T-helper 9 cell (primary cell): ENCODE measurements around the gene SCP2.

Source experiments
- DNase-seq: peaks from one replicate; pipeline ENCODE4 v3.0.0-alpha.2; 2020

Gene SCP2

DNA sequence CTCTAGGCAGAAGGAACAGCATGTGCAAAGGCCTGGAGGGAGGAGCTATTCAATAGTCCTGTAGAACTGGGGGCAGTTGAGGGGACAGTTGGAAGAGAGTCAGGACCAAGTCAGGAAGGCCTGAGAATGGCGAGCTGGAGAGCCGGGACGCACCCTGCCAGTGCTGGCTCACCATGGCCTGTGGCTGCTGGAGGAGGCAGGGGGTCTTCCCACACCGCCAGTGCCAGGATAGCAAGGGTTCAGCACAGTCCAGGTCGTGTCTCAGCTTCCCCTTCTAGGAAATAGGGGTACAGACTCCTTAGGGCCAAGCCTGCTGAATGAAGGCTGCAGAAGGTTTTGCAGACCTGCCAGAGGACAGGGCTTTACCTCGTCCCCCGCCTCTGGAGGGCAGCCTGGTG lies 142.2 kb downstream of the SCP2 start:
- DNase-seq = no peak

DNA sequence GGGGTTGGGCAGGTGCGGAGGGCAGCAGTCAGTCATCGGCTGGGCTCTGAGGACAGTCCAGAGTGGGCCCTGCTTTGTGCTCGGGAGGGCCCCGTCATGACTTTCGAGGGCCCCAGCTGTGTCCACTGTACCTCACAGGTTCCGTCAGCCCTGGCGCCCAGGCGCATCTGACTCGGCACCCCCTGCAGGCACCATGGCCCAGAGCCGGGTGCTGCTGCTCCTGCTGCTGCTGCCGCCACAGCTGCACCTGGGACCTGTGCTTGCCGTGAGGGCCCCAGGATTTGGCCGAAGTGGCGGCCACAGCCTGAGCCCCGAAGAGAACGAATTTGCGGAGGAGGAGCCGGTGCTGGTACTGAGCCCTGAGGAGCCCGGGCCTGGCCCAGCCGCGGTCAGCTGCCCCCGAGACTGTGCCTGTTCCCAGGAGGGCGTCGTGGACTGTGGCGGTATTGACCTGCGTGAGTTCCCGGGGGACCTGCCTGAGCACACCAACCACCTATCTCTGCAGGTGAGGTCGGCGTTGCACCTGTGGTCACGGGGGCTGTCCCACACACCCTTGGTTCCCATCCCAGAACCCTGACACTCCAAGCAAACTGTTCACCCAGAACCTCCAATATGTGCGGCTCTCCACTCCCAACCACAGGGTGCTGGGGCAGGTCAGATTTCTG lies 142.7 kb downstream of the SCP2 start:
- no peak for DNase-seq

DNA sequence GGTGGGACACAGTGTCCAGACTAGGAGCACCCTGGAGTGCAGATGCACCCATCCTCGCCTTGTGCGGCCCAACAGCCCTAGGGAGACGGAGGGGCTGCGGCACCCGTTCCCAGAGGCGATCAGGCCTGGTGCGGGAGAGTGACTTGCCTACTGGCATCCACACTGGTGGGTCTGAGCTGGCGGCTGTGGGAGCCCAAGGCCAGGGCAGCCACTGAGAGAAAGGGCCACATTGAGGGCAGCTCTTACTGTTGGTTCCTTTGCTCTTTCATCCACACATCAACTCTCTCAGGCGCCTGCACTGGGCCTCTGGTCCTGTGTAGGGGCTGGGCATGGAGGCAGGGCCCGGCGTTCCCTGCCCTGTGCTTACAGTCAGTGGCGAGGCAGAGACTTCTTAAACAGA lies 143.5 kb downstream of the SCP2 start:
- DNase-seq = no peak

DNA sequence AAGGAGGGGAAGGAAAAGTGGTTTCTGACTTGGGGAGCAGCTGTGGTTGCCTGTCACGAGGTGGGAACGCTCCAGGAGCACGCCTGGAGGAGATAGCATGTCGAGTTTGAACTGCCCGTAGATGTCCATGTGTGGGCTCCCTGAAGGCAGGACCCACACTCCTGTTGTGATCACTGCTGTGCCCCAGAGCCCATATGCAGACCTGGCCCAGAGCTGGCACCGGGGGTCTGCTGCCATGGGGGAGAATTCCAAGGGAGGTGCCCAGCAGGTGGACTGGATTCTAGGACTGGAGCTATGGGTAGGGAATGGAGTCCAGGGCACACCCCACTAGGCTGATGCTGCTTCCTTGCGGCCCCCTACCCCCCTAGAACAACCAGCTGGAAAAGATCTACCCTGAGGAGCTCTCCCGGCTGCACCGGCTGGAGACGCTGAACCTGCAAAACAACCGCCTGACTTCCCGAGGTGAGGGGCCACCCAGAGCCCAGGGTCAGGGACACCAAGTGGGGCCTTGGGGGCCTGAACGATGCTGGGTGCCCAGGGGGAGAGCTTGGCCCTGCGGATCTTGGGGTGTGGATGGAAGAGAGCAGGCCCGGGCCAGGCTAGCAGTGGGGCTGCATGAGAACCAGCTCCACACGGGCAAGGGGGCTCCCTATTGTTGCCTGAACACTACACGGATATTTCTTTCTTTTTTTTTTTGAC lies 144.2 kb downstream of the SCP2 start:
- no peak for DNase-seq

DNA sequence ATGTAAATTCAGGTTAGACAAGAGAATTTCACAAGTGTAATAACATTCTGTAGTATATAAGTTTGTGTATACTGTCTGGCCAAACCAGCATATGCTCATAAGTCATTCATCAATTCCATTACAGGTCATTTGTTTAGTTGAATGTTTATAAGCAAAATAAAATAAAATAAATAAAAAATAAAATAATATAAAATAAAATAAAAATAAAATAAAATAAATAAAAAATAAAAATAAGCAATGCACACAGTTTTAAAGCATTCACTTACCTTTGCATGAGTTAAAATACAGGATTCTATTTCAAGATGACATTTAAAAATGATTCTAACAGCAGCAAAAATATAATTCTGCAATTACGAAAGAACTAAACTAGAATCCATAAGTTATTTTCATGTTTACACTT lies 144.8 kb downstream of the SCP2 start:
- DNase-seq = no peak

DNA sequence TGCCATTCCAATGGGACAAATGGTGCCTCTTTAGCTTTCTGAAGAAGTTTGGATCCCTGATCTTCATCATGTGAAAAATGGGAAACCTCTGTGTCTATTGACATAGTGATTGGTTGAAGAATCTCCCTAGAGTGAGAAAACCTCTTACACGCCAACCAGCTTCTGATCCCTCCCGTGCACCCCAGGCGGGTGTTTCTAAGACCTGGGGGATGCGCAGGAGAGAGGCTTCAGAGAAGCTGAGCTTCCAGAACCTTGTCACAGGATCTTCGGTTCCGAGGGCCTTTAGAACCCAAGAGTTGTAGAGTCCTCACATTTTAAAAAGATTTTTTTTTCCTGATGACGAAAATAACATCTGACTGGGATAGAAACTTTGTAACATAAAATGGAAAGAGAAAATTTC lies 146.2 kb downstream of the SCP2 start:
- no peak for DNase-seq

DNA sequence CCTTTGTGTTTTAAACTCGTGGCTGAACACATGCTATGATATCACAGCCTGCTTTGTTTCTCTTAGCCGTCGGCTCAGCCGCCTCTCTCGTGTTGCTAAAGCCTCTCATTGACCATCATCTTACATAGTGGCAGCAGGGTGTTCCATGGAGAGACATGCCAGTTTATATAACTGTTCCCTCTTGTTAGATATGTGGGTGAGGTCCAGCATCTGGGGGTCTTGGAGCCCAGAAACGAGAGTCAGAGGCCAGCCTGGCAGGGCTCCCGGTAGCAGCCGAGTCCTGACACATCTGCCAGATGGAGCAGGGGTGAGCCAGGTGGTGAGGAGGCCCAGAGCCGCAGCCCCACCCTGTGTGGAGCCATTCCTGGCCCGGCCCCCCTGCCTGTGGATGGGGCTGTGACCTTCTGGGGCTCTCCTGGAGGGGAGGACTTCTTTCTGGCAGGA lies 146.8 kb downstream of the SCP2 start:
- no peak for DNase-seq

DNA sequence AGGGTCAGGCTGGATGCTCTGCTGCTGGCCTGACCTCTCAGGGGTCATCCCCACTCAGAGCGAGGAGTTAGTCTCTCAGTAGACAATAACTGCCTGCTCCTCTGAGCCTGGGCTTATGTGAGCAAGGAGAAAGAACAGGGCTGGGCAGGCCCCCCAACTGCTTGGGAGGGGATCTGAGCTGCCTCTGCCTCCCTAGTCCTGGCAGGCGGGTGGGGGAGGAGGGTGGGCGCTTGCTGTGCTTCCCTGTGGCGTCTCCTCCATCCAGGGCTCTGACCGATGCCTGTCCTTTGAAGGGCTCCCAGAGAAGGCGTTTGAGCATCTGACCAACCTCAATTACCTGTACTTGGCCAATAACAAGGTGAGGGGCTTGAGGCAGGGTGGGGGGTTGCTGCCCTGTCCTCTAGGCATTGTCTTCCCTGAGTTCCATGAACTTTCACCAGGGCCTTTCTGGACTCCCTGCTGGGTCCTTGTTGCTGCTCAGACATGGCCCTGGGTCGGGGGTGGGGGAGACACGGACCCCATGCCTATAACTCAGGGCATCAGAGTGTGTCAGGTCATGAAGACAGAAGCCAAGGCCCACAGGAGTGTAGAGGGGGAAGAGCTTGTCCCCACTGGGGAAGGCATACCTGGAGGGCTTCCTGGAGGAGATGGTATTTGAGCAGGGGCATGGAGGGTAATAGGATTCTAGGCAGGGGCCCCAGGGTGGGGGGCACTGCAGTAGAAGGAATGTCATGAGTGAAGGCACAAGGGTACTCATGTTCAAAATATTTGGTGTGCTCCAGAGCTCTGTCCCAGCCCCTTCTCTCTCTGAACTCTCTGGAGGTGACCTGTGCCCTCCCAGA lies 147.5 kb downstream of the SCP2 start:
- no peak for DNase-seq

DNA sequence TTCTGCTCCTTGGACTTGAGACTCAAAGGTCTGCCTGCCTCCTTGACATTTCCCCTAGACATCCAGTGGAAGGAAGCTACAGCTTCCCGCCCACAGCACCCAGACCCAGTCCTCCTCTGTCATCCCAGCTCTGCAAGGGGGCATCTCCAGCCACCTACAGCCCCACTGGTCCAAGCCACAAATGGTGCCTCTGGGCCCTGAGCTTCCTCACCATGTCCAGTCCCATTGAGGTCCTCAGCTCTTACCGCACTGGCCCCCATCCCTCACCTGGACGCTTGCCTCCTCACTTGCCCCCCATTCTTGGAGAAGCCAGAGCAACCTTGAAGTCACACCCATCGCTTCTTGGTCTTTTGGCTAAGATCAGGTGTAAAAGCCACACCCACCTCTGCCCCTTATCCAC lies 148.1 kb downstream of the SCP2 start:
- DNase-seq = no peak

DNA sequence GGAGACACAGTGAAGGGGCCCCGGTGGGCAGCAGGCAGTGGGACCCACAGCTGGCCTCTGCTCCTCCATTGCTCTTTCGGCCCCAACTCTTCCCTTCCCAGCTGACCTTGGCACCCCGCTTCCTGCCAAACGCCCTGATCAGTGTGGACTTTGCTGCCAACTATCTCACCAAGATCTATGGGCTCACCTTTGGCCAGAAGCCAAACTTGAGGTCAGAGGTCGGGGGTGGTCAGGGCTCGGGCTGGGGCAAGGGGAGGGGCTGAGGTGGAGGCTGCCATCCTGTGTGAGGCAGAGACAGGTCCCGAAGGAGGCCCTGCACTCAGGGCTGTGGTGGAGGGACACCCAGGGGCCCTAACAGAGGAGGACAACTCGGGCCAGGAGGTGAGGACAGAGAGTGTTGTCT lies 148.7 kb downstream of the SCP2 start:
- no peak for DNase-seq

DNA sequence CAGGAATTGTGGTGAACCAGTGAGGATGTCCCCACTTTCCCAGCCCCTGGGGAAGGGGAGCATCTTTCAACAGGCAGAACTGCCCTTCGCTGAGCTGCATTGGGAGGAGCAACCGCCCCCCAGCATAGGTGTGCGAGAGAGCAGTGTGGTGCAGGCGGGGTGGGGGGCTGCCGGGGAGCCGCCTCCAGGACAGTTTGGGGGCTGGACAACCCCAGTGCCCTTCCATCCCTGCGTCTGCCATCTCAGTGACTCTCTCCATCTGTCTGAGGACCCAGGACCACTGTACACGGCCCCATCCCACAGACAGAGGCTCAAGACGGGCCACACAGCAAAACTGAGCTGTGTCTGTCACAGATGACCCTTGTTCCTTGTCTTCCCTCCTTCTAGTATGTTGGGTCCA lies 149.1 kb downstream of the SCP2 start:
- DNase-seq = no peak

DNA sequence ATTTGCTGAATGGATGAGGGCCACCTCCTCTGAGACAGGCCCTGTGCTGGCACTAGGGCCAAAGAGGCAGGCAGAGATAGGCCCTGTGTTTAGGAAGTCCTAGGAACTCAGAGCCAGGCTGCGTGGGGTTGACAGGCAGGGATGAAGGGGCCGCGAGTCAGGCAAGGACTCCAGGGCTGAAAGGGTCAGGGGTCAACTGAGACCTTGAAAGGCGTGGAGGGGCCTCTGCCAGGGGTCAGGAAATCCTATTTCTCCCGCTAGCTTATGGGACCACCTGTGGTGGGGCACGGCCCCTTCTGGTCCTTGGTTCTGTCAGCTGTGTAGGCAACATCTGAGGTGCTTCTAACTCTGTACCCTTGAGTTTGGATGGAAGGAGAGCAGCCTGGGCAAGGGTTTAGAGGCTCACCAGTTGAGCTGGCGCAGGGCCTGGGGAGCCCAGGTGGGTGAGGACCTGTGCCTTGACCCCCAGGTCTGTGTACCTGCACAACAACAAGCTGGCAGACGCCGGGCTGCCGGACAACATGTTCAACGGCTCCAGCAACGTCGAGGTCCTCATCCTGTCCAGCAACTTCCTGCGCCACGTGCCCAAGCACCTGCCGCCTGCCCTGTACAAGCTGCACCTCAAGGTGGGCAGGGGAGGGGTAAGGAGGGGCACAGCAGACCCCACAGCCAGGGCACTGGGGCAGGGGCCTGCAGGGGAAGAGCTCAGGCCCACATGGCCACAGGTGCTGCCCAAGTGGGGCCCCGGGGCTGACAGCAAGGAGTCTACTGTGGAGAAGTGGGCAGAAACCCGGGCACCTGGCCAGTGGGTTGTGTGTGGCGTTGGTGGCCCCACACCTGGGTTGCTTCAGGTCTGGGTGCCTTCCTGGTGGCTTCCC lies 149.9 kb downstream of the SCP2 start:
- DNase-seq = no peak

DNA sequence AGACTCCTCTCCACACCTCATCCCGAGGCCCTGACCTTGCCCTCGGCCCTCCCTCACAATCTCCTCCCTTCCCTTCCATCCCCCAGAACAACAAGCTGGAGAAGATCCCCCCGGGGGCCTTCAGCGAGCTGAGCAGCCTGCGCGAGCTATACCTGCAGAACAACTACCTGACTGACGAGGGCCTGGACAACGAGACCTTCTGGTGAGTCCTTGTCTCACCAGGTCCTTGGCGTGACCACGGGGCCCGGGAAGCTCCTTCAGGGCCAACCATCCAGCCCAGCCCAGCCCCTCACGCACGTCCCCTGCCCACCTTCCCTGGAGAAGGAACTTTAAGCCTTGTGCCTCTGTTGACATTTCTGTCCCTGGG lies 150.5 kb downstream of the SCP2 start:
- no peak for DNase-seq

DNA sequence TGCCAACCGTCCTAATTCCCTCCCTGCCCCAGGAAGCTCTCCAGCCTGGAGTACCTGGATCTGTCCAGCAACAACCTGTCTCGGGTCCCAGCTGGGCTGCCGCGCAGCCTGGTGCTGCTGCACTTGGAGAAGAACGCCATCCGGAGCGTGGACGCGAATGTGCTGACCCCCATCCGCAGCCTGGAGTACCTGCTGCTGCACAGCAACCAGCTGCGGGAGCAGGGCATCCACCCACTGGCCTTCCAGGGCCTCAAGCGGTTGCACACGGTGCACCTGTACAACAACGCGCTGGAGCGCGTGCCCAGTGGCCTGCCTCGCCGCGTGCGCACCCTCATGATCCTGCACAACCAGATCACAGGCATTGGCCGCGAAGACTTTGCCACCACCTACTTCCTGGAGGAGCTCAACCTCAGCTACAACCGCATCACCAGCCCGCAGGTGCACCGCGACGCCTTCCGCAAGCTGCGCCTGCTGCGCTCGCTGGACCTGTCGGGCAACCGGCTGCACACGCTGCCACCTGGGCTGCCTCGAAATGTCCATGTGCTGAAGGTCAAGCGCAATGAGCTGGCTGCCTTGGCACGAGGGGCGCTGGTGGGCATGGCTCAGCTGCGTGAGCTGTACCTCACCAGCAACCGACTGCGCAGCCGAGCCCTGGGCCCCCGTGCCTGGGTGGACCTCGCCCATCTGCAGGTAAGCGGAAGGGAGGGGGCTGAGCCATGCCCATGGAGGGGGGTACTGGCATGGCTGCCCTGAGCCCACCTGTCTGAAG lies 151.4 kb downstream of the SCP2 start:
- DNase-seq = no peak

DNA sequence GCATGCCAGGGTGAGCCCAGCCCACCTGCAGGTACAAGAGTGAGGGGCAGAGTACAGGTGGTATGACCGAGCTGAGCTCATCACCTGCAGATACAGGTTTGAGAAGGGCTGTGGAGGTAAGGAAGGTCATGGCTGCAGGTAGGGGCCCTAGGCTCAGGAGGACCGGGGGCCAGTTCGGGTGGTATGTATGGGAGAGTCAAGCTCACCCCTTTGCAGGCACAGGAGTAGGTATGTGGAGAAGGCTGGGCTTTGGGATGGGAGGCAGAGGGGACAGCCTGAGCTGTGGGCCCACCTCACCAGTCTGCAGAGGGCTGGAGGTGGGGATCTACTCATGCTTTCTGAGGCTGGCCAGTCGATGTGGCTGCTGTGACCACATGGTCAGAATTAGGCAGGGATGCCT lies 152.2 kb downstream of the SCP2 start:
- DNase-seq = no peak

DNA sequence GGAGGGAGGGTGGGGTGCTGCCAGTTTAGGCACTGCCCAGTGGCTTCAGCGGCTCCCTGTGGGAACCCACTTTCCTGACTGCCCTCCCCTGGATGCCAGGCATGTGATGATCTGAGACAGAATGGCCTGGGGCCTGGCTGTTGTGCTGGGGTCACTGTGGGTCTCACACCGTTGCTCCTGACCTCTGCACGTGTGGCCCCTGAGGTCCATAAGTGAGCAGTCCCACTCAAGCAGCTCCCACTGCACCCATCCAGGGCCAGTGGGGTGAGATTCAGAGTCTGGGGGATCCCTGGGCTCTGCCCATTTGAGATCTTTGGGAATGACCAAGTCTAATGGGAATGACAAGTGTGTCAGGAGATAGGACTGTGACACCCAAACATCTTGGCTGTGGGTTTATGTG lies 153.0 kb downstream of the SCP2 start:
- DNase-seq = no peak

DNA sequence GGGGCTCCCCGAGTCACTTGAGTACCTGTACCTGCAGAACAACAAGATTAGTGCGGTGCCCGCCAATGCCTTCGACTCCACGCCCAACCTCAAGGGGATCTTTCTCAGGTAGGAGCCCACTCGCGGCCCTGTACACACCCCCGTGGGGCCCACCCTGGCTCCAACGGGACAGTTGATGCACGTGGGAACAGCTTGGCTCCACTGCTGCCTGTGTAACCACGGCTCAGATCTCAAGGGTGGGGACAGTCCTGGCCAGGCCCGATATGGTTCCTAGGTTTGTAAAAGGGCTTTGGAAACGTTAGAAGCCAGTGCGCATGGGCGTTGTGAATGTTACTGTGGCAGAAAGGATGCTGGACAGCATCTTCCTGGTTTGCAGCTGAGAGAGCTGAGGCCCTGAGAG lies 153.7 kb downstream of the SCP2 start:
- DNase-seq = no peak

DNA sequence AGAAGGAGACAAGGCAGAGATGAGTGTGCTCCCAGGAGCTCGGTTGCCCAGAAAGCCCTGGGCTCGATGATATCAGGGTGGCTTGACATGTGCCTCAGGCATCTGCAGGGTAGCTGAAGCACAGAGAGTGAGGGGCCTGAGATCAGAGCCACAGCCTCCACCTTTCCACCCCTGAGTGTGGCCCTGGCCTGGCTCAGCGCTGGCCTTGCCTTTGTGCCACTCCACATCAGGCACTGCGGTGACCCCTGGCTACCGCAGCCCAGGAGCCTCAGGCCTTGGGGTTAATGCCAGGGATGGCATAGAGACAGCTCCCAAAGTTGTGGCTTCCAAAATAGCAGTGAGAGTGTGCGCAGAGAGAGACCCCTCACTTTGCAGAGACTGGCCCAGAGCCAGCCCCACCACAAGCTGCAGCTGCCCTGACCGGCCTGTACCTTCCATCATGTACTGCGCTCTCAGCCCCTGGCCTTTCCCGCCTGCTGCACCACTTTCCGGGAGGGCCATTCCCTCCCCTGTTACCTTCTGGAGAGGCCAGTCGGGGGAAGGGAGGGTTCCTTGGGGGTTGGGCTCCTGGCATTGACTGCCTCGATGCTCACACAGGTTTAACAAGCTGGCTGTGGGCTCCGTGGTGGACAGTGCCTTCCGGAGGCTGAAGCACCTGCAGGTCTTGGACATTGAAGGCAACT lies 154.4 kb downstream of the SCP2 start:
- DNase-seq = no peak

DNA sequence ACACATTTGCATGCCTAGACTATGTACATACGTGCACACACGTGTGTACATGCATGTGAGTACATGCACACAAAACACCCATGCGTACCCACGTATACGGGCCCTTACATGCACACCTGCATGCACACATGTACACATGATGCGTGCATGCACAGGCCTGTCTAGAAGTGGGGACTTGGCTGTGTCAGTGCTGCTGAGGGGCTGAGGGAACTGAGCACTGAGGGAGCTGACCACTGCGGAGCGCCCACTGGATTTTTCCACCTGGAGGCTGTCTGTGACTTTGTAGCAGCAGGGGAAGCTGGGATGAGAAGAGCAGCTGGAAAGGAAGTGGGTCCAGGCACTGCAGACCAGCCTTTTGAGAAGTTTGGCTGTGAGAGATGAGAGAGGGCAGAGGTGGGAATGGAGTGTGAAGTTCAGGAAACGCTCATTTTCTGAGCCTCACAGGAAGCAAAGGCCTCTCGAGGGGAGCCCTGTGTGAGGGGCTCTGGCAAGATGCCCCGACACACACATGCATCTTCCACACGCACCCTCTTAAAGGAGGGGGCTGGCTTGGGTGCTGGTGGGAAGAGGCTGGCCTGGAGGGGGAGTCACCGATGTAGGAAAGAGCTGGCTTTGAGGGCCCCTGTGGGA lies 155.9 kb downstream of the SCP2 start:
- no peak for DNase-seq

DNA sequence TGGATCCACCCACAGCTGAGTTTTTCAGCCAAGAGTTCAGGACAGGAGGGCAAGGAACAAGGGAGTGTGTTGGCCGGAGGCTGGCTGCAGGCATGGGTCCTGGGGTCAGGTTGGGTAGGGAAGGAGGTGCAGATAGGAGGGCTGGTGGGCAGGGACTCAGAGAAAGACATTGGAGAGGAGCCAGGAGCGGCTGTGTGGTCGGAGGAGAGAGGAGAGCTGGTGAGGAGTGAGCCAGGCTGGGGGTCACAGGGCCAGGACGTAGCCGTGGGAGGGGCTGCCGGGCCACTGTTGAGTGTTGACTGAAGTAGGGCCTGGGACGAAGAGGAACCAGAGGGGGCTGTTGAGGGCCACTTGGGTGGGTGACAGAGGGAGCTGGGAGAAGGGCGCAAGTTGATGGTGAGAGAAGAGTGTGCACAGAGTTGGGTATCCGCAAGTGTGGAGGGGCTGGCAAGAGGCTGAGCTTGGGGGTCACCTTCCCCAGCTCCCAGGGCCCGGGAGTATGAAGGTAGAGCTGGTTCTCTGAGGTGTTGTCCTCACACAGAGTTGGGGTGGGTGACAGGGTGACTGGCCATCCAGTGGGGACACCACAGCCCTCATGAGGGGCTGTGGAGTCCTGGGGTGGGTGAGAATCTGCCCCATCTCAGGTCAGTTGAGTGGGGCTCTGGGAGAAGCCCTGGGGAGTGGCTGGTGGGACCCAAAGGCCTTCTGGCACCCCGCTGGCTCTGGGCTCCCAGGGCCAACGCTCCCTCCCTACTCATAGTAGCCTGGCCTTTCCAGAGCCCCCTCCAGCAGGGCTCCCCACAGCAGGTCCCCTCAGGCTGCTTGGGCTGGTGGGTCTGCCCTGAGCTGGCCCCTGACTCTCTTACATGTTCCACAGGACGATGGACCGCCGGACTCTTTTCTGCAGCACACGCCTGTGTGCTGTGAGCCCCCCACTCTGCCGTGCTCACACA lies 156.8 kb downstream of the SCP2 start:
- no peak for DNase-seq
